ENCODE results near the gene HCFC1R1. TPM values are rescaled to one million over a fixed set of nuclear protein-coding genes. Genes with fewer than 3 reads are reported as not detected.
A peak's percentile ranks its signal among the peaks of the same experiment; 100 is the strongest.

The HCFC1R1 gene
- total and polyA plus RNA-seq, 2 of the 8 experiments (the other 6 are each of a cell fraction or from before 2014, with no cell fraction given) = 72.7 to 138 TPM

- ChIA-PET CTCF (ENCODE audit: partially characterized antibody) (interaction anchor here (0.6 to 17.3 kb wide), 15 partner anchors 8 to 102 kb away, joined by 3 to 639 read pairs (median 3); partner anchors contain the start of genes BICDL2, CLDN6, CLDN9 and HCFC1R1), POLR2A (ENCODE audit: partially characterized antibody) (interaction anchor here (0.6 to 35.7 kb wide), 15 partner anchors 11 to 134 kb away, joined by 3 to 1808 read pairs (median 4); partner anchors contain the start of genes BICDL2, CLDN6, CLDN9 and HCFC1R1)
- FAIRE-seq (no peak), DNase-seq (ENCODE audit: low read depth in 1 of 2, low spot score in 2 of 2) (no peak)
- Histone ChIP-seq H3K27me3 (replicated peaks in 1 of 4; ENCODE audit: control insufficient read depth in 3 of 4, extremely low read depth in 1 of 4, insufficient read depth in 3 of 4, low read length in 3 of 4) (no peaks in the 10 kb centered on the region), H3K4ac (replicated peaks; ENCODE audit: insufficient read length, low read depth, low read length) (no peak overlapping the region), H2AK5ac (ENCODE audit: low read depth, low read length) (no peak overlapping the region), H2BK5ac (ENCODE audit: low read depth, low read length) (no peak overlapping the region), H2BK20ac (ENCODE audit: low read length) (no peak overlapping the region), H3K18ac (ENCODE audit: extremely low read depth, low read length) (no peak overlapping the region), H3K23me2 (ENCODE audit: low read depth, low read length) (peaks cover 13% of the 10 kb centered on the region), H3K36me3 (ENCODE audit: control insufficient read depth in 2 of 4, insufficient read depth in 4 of 4, low read length in 3 of 4) (peaks cover 0 to 3% (median 0%) of the 10 kb centered on the region in 4 experiments; a peak in 1 of 8 replicates), H4K20me1 (replicated peaks in 1 of 2; ENCODE audit: control insufficient read depth in 1 of 2, insufficient read depth in 2 of 2, low read length in 2 of 2) (no peaks in the 10 kb centered on the region), H4K5ac (ENCODE audit: insufficient read length, low read depth, low read length) (no peak overlapping the region), H2AFZ (ENCODE audit: low read length) (no peak overlapping the region), H2BK12ac (ENCODE audit: low read depth, low read length) (no peak overlapping the region), H3K4me2 (ENCODE audit: insufficient read depth in 1 of 2, low read depth in 2 of 2, low read length in 2 of 2) (peak overlapping the region in 1 of 2 experiments; percentile 88; a peak in 2 of 4 replicates), H3K9ac (replicated peaks in 1 of 4; ENCODE audit: extremely low read depth in 1 of 4, low read depth in 3 of 4, low read length in 3 of 4) (peak overlapping the region in 1 of 4 experiments; percentile 41; a peak in 1 of 7 replicates), H3K27ac (ENCODE audit: low read depth, low read length) (no peak overlapping the region), H2BK15ac (ENCODE audit: low read length) (no peak overlapping the region), H3K9me3 (ENCODE audit: insufficient read depth in 2 of 2, low read depth in 1 of 2, low read length in 1 of 2) (no peaks in the 10 kb centered on the region), H4K8ac (ENCODE audit: extremely low read depth, insufficient read depth, low read length) (no peak overlapping the region; the same call in 1 of the 2 replicates), H3K14ac (ENCODE audit: insufficient read length) (no peak overlapping the region), H4K91ac (replicated peaks; ENCODE audit: insufficient read length, low read length) (no peak overlapping the region), H3K79me1 (ENCODE audit: low read depth, low read length) (no peaks in the 10 kb centered on the region; the same call in 1 of the 2 replicates), H3K56ac (replicated peaks; ENCODE audit: insufficient read length, low read depth, low read length) (no peak overlapping the region), H3K79me2 (ENCODE audit: control insufficient read depth in 1 of 2, insufficient read depth in 2 of 2, low read length in 2 of 2) (peaks cover 0 to 6% of the 10 kb centered on the region in 2 experiments; a peak in 1 of 4 replicates), H2BK120ac (replicated peaks; ENCODE audit: low read depth, low read length) (no peak overlapping the region), H3K4me1 (replicated peaks in 1 of 4; ENCODE audit: control insufficient read depth in 3 of 4, insufficient read depth in 4 of 4, low read length in 3 of 4) (peaks cover 11 to 35% (median 30%) of the 10 kb centered on the region in 4 experiments), H3K4me3 (ENCODE audit: extremely low read depth in 1 of 4, insufficient read depth in 2 of 4, low read depth in 3 of 4, low read length in 4 of 4) (peak overlapping the region in 1 of 4 experiments; percentile 58; a peak in 1 of 8 replicates), H3K23ac (ENCODE audit: insufficient read length) (no peak overlapping the region)
- WGBS, 2 experiments (ENCODE audit: extremely low coverage in 1 of 2, insufficient coverage in 1 of 2, insufficient read length in 1 of 2, insufficient replicate concordance in 2 of 2, low coverage in 1 of 2, low lambda C conversion rate in 2 of 2, missing lambda C conversion rate in 1 of 2) = 0% methylated on average over 11 of the region's 67 CpGs; no CpG with 5 or more reads in 1 of the 2 experiments
- TF ChIP-seq TEAD4 (IDR thresholded peaks at IDR 0.05; ENCODE audit: low read depth, low read length) (no peak), ZNF274 (IDR thresholded peaks at IDR 0.05; ENCODE audit: borderline replicate concordance, extremely low read depth, low read length) (no peak), CHD2 (IDR thresholded peaks at IDR 0.05; ENCODE audit: low read length) (no peak), SIX5 (IDR thresholded peaks at IDR 0.05; ENCODE audit: low read depth, low read length) (no peak), CBX8 (IDR thresholded peaks at IDR 0.05; ENCODE audit: borderline replicate concordance, low read depth, low read length) (no peak), RAD21 (IDR thresholded peaks at IDR 0.05 in 1 of 2, conservative IDR thresholded peaks at IDR 0.05 in 1 of 2; ENCODE audit: low read depth in 2 of 2, low read length in 2 of 2) (no peak), HDAC2 (IDR thresholded peaks at IDR 0.05; ENCODE audit: borderline replicate concordance in 1 of 2, low read depth in 2 of 2, low read length in 2 of 2) (no peak), POU5F1 (IDR thresholded peaks at IDR 0.05; ENCODE audit: low read depth, low read length) (no peak), PHF8 (conservative IDR thresholded peaks at IDR 0.05; ENCODE audit: low read depth, low read length) (no peak), BRCA1 (IDR thresholded peaks at IDR 0.05; ENCODE audit: low read depth, low read length) (no peak), YY1 (IDR thresholded peaks at IDR 0.05; ENCODE audit: low read depth, low read length) (no peak), TCF12 (IDR thresholded peaks at IDR 0.05; ENCODE audit: low read depth, low read length) (no peak)
- TF ChIP-seq, protein P1, sequence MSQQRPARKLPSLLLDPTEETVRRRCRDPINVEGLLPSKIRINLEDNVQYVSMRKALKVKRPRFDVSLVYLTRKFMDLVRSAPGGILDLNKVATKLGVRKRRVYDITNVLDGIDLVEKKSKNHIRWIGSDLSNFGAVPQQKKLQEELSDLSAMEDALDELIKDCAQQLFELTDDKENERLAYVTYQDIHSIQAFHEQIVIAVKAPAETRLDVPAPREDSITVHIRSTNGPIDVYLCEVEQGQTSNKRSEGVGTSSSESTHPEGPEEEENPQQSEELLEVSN (IDR thresholded peaks at IDR 0.05) = no peak
Observed at GRCh38 chr16:3004319-3004718, 19.4 kb downstream of the HCFC1R1 start.

Data from H1 (cell line).